GM12878 (cell line): ENCODE data around the gene MGLL. TPM values are rescaled to one million over a fixed set of nuclear protein-coding genes. Genes with fewer than 3 reads are reported as not detected.

ENCODE experiments used
- CBFB ChIP-seq: IDR thresholded peaks from 2 replicates; pipeline ENCODE4 v1.6.1; 2016; ENCODE audit warnings: antibody characterized with exemption, low read depth
- CHD1 ChIP-seq: IDR thresholded peaks from 2 replicates; pipeline ENCODE4 v1.6.1; 2012; ENCODE audit warnings: low read depth, low read length, improper control_type of control experiment
- ETV6 ChIP-seq, 2 experiments: fragments of 450-650 bp in 1 of 2; IDR thresholded peaks in 1 of 2; conservative IDR thresholded peaks in 1 of 2; 2 replicates each; pipeline ENCODE4 v1.6.1; 2014; ENCODE audit warnings: antibody characterized with exemption in 1 of 2, borderline replicate concordance in 1 of 2, low read depth in 1 of 2, mild to moderate bottlenecking in 1 of 2, moderate library complexity in 1 of 2
- NFIC ChIP-seq: IDR thresholded peaks from 2 replicates; pipeline ENCODE4 v1.6.1; 2012; ENCODE audit warnings: low read depth, mild to moderate bottlenecking, inconsistent platforms, low read length, moderate library complexity
- NFYA ChIP-seq: IDR thresholded peaks from 2 replicates; pipeline ENCODE4 v1.6.1; 2011; ENCODE audit warnings: low read depth, mild to moderate bottlenecking, low read length, improper control_type of control experiment, borderline replicate concordance
- NRF1 ChIP-seq: conservative IDR thresholded peaks from 2 replicates; pipeline ENCODE4 v1.6.1; 2011; ENCODE audit warnings: mild to moderate bottlenecking, low read depth, low read length, improper control_type of control experiment
- POLR2A ChIP-seq: IDR thresholded peaks from 2 replicates; pipeline ENCODE4 v1.6.1; 2011; ENCODE audit warnings: low read depth, mild to moderate bottlenecking, low read length
- POLR2AphosphoS2 ChIP-seq: IDR thresholded peaks from 2 replicates; pipeline ENCODE4 v1.6.1; 2011; ENCODE audit warnings: low read depth, mild to moderate bottlenecking, low read length, improper control_type of control experiment, moderate library complexity
- RELA ChIP-seq: fragments of 450-650 bp; IDR thresholded peaks from 2 replicates; pipeline ENCODE4 v1.8.0; 2014; ENCODE audit warnings: borderline replicate concordance; ENCODE audit not compliant: partially characterized antibody
- polyA plus RNA-seq, 11 experiments: library from polyadenylated mRNA; depleted of rRNA in 4 of 11; unstranded in 6 of 11; stranded (reverse) in 5 of 11; fragments of >200 nt; fragmentation: Nextera tagmentation in 4 of 11; fragmentation: Illumina TruSeq in 1 of 11; extraction: Ambion mirVana in 4 of 11; extraction: Trizol in 1 of 11; gene quantifications; 1 replicate in 1 of 11; 2 replicates in 10 of 11; pipeline versions ENCODE4 v1.2.1 to v1.2.3, GENCODE V29; 2011 to 2016; ENCODE audit warnings: inconsistent platforms in 2 of 11, missing spikeins in 2 of 11, low read depth in 1 of 11
- total RNA-seq, 4 experiments: library from RNA; depleted of rRNA in 3 of 4; stranded (reverse); fragments of >200 nt in 3 of 4; fragmentation: Illumina TruSeq in 1 of 4; extraction: Trizol in 1 of 4; gene quantifications; 2 replicates each; pipeline versions ENCODE4 v1.2.1 to v1.2.3, GENCODE V29; 2013 to 2021
- TF ChIP-seq, protein P1 (sequence below): fragments of 450-650 bp; formaldehyde crosslinking; IDR thresholded peaks from 2 replicates; pipeline ENCODE4 v1.4.0; 2020; ENCODE audit warnings: mild to moderate bottlenecking, moderate library complexity
- TF ChIP-seq, protein P2 (sequence below): IDR thresholded peaks from 2 replicates; pipeline ENCODE4 v1.6.1; 2011; ENCODE audit warnings: mild to moderate bottlenecking, low read depth, low read length, moderate library complexity; ENCODE audit not compliant: insufficient replicate concordance
- TF ChIP-seq, protein P3 (sequence below): fragments of 150-350 bp; IDR thresholded peaks from 2 replicates; pipeline ENCODE4 v1.6.1; 2016; ENCODE audit warnings: low read depth, low read length

MGLL gene
- total and polyA plus RNA-seq, 10 of the 15 experiments (the other 5 are each of a cell fraction or from before 2014, with no cell fraction given), result 44.9 to 177 (median 72.9) TPM

DNA sequence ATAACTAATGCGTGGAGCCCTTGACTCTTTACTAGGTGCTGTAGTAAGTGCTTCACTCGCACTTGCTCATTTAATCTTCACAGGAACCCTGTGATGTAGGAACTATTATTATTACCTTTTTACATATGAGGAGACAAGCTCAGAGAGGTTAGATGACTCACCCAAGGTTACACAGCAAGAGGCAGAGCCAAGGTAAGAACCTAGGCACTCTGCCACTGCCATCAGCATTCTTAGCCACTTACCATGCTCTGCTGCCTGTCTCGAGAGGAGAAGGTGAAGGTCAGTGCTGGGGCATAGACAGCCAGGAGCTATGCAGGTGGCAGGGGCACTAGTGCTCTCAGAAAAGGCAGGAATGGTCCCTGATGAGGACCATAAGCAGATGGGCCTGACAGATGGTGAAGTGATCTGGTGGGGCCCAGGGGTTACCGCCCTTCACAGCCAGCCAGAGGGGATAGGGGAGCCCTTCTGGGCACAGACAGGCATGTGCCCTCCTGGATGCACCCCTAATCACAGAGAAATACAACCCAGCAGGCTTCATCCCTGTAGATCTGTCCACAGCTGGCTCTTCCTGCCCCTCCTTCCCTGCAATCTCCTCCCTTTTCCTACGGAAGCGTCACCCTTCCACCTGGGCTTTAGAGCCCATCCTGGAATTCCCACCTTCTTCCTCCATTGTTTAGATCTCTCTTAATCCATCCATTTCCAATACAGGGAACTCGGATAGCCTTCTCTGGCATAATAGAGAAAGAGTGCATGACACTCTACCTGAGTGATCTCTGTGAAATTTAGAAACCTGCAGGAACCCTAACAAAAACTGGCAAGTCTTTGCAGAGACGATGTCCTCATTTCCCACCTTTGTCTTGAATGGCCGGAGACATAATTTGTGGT, 122.7 kb downstream of the MGLL start (continued):
- TF ChIP-seq, protein P1, sequence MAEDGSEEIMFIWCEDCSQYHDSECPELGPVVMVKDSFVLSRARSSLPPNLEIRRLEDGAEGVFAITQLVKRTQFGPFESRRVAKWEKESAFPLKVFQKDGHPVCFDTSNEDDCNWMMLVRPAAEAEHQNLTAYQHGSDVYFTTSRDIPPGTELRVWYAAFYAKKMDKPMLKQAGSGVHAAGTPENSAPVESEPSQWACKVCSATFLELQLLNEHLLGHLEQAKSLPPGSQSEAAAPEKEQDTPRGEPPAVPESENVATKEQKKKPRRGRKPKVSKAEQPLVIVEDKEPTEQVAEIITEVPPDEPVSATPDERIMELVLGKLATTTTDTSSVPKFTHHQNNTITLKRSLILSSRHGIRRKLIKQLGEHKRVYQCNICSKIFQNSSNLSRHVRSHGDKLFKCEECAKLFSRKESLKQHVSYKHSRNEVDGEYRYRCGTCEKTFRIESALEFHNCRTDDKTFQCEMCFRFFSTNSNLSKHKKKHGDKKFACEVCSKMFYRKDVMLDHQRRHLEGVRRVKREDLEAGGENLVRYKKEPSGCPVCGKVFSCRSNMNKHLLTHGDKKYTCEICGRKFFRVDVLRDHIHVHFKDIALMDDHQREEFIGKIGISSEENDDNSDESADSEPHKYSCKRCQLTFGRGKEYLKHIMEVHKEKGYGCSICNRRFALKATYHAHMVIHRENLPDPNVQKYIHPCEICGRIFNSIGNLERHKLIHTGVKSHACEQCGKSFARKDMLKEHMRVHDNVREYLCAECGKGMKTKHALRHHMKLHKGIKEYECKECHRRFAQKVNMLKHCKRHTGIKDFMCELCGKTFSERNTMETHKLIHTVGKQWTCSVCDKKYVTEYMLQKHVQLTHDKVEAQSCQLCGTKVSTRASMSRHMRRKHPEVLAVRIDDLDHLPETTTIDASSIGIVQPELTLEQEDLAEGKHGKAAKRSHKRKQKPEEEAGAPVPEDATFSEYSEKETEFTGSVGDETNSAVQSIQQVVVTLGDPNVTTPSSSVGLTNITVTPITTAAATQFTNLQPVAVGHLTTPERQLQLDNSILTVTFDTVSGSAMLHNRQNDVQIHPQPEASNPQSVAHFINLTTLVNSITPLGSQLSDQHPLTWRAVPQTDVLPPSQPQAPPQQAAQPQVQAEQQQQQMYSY (CRISPR knock-in tag), result no peak
- TF ChIP-seq RELA (no peak), NFIC (no peak), NRF1 (no peak), POLR2AphosphoS2 (no peak), ETV6 (conservative IDR thresholded peaks at IDR 0.05 in 1 of 2, IDR thresholded peaks at IDR 0.05 in 1 of 2; ENCODE audit: borderline replicate concordance in 1 of 2, low read depth in 1 of 2) (no peak), POLR2A (no peak), CBFB (no peak), NFYA (no peak), CHD1 (no peak)
- TF ChIP-seq, protein P2, sequence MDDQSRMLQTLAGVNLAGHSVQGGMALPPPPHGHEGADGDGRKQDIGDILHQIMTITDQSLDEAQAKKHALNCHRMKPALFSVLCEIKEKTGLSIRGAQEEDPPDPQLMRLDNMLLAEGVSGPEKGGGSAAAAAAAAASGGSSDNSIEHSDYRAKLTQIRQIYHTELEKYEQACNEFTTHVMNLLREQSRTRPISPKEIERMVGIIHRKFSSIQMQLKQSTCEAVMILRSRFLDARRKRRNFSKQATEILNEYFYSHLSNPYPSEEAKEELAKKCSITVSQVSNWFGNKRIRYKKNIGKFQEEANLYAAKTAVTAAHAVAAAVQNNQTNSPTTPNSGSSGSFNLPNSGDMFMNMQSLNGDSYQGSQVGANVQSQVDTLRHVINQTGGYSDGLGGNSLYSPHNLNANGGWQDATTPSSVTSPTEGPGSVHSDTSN, result no peak
- TF ChIP-seq, protein P3, sequence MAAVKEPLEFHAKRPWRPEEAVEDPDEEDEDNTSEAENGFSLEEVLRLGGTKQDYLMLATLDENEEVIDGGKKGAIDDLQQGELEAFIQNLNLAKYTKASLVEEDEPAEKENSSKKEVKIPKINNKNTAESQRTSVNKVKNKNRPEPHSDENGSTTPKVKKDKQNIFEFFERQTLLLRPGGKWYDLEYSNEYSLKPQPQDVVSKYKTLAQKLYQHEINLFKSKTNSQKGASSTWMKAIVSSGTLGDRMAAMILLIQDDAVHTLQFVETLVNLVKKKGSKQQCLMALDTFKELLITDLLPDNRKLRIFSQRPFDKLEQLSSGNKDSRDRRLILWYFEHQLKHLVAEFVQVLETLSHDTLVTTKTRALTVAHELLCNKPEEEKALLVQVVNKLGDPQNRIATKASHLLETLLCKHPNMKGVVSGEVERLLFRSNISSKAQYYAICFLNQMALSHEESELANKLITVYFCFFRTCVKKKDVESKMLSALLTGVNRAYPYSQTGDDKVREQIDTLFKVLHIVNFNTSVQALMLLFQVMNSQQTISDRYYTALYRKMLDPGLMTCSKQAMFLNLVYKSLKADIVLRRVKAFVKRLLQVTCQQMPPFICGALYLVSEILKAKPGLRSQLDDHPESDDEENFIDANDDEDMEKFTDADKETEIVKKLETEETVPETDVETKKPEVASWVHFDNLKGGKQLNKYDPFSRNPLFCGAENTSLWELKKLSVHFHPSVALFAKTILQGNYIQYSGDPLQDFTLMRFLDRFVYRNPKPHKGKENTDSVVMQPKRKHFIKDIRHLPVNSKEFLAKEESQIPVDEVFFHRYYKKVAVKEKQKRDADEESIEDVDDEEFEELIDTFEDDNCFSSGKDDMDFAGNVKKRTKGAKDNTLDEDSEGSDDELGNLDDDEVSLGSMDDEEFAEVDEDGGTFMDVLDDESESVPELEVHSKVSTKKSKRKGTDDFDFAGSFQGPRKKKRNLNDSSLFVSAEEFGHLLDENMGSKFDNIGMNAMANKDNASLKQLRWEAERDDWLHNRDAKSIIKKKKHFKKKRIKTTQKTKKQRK, result no peak
